ENCODE data around the gene ATP7B. TPM values are rescaled to one million over a fixed set of nuclear protein-coding genes. Genes with fewer than 3 reads are reported as not detected.
"Not testable (repeated sequence)": the region's sequence is repeated elsewhere in the genome, so short reads cannot be mapped to it uniquely, and the experiment has no call there.

ATP7B gene
- total RNA-seq, 2 experiments from 2014 or later = 0.40 to 0.76 TPM

- TF ChIP-seq CTCF (conservative IDR thresholded peaks at IDR 0.05; ENCODE audit: low read length) = no peak
- no peak for TF ChIP-seq EZH2phosphoT487 (IDR thresholded peaks at IDR 0.05; ENCODE audit: borderline replicate concordance, low read depth, low read length)
- Histone ChIP-seq H4K20me1 (ENCODE audit: insufficient read depth, low read length) (no peaks in the 10 kb centered on the region), H3K4me3 (ENCODE audit: low read depth, low read length, poor library complexity, severe bottlenecking) (no peak overlapping the region), H2AFZ (ENCODE audit: low read length) (no peak overlapping the region), H3K9me2 (ENCODE audit: insufficient read depth, low read length) (no peaks in the 10 kb centered on the region), H3K79me2 (ENCODE audit: insufficient read depth, low read depth, low read length) (no peaks in the 10 kb centered on the region), H3K9me3 (ENCODE audit: low read length) (no peaks in the 10 kb centered on the region), H3K4me1 (ENCODE audit: insufficient read depth, low read length, poor library complexity, severe bottlenecking) (no peaks in the 10 kb centered on the region), H3K4me2 (ENCODE audit: low read length) (no peak overlapping the region), H3K27ac (ENCODE audit: low read depth, low read length, poor library complexity, severe bottlenecking) (no peak overlapping the region), H3K36me3 (ENCODE audit: insufficient read depth, low read length) (peaks cover 26% of the 10 kb centered on the region)
- CTCF ChIA-PET (ENCODE audit: unreplicated experiment) = no interaction called here
- POLR2A ChIA-PET = interaction anchor here (1.5 kb wide), 1 partner anchor 21 kb away, joined by 4 read pairs; the partner anchor contains the start of gene ALG11
- intact Hi-C loops (cut with micrococcal nuclease; ENCODE audit: unreplicated experiment) = no loop called here
- BruUV-seq (replicated peaks) = no TSS peak
- DNase-seq (ENCODE audit: low spot score) = no peak
These were observed 21.8 kb upstream of the ATP7B start for GRCh38 chr13:52033039-52033438.

GRCh38 chr13:52030401-52030800, 19.2 kb upstream of the ATP7B start:
- BruUV-seq (replicated peaks); intact Hi-C loops (cut with micrococcal nuclease; ENCODE audit: unreplicated experiment); DNase-seq (ENCODE audit: low spot score); H3K27ac ChIP-seq (ENCODE audit: low read depth, low read length, poor library complexity, severe bottlenecking); H3K4me1 ChIP-seq (ENCODE audit: insufficient read depth, low read length, poor library complexity, severe bottlenecking); H4K20me1 ChIP-seq (ENCODE audit: insufficient read depth, low read length); H3K9me2 ChIP-seq (ENCODE audit: insufficient read depth, low read length); H3K4me2 ChIP-seq (ENCODE audit: low read length); H3K4me3 ChIP-seq (ENCODE audit: low read depth, low read length, poor library complexity, severe bottlenecking); H3K79me2 ChIP-seq (ENCODE audit: insufficient read depth, low read depth, low read length); CTCF ChIA-PET (ENCODE audit: unreplicated experiment); H2AFZ ChIP-seq (ENCODE audit: low read length); H3K9me3 ChIP-seq (ENCODE audit: low read length); POLR2A ChIA-PET: not testable (repeated sequence)
- H3K36me3 ChIP-seq (ENCODE audit: insufficient read depth, low read length) = peaks cover 51% of the 10 kb centered on the region

- H3K9me2 ChIP-seq (ENCODE audit: insufficient read depth, low read length) = no peaks in the 10 kb centered on the region
- POLR2A ChIA-PET = no interaction called here
- no peak overlapping the region for H3K4me2 ChIP-seq (ENCODE audit: low read length)
- peaks cover 59% of the 10 kb centered on the region for H3K36me3 ChIP-seq (ENCODE audit: insufficient read depth, low read length)
- no TSS peak for BruUV-seq (replicated peaks)
- H2AFZ ChIP-seq (ENCODE audit: low read length) = no peak overlapping the region
- no peaks in the 10 kb centered on the region for H3K9me3 ChIP-seq (ENCODE audit: low read length)
- no peaks in the 10 kb centered on the region for H4K20me1 ChIP-seq (ENCODE audit: insufficient read depth, low read length)
- no peak overlapping the region for H3K27ac ChIP-seq (ENCODE audit: low read depth, low read length, poor library complexity, severe bottlenecking)
- DNase-seq (ENCODE audit: low spot score) = no peak
- no peak for TF ChIP-seq EZH2phosphoT487 (IDR thresholded peaks at IDR 0.05; ENCODE audit: borderline replicate concordance, low read depth, low read length)
- H3K4me1 ChIP-seq (ENCODE audit: insufficient read depth, low read length, poor library complexity, severe bottlenecking) = no peaks in the 10 kb centered on the region
- CTCF ChIA-PET (ENCODE audit: unreplicated experiment) = no interaction called here
- H3K4me3 ChIP-seq (ENCODE audit: low read depth, low read length, poor library complexity, severe bottlenecking) = no peak overlapping the region
- H3K79me2 ChIP-seq (ENCODE audit: insufficient read depth, low read depth, low read length) = no peaks in the 10 kb centered on the region
- intact Hi-C loops (cut with micrococcal nuclease; ENCODE audit: unreplicated experiment) = no loop called here
These were observed 18.3 kb upstream of the ATP7B start for GRCh38 chr13:52029569-52029968.

- no peaks in the 10 kb centered on the region for H3K79me2 ChIP-seq (ENCODE audit: insufficient read depth, low read depth, low read length)
- no peak for DNase-seq (ENCODE audit: low spot score)
- no peak for TF ChIP-seq CTCF (conservative IDR thresholded peaks at IDR 0.05; ENCODE audit: low read length)
- TF ChIP-seq EZH2phosphoT487 (IDR thresholded peaks at IDR 0.05; ENCODE audit: borderline replicate concordance, low read depth, low read length) = no peak
- no peak overlapping the region for H2AFZ ChIP-seq (ENCODE audit: low read length)
- intact Hi-C loops (cut with micrococcal nuclease; ENCODE audit: unreplicated experiment) = no loop called here
- H3K27ac ChIP-seq (ENCODE audit: low read depth, low read length, poor library complexity, severe bottlenecking) = no peak overlapping the region
- no peaks in the 10 kb centered on the region for H3K9me2 ChIP-seq (ENCODE audit: insufficient read depth, low read length)
- BruUV-seq (replicated peaks) = no TSS peak
- peaks cover 77% of the 10 kb centered on the region for H3K36me3 ChIP-seq (ENCODE audit: insufficient read depth, low read length)
- ChIA-PET POLR2A (no interaction called here), CTCF (ENCODE audit: unreplicated experiment) (no interaction called here)
- H4K20me1 ChIP-seq (ENCODE audit: insufficient read depth, low read length) = no peaks in the 10 kb centered on the region
- H3K4me1 ChIP-seq (ENCODE audit: insufficient read depth, low read length, poor library complexity, severe bottlenecking) = no peaks in the 10 kb centered on the region
- H3K4me3 ChIP-seq (ENCODE audit: low read depth, low read length, poor library complexity, severe bottlenecking) = no peak overlapping the region
- H3K9me3 ChIP-seq (ENCODE audit: low read length) = no peaks in the 10 kb centered on the region
- H3K4me2 ChIP-seq (ENCODE audit: low read length) = no peak overlapping the region
These were observed 16.6 kb upstream of the ATP7B start for GRCh38 chr13:52027832-52028231.
